VCaP (cell line): Measurements from ENCODE around the gene LY6G5B.

Experiments used
- H3K27ac ChIP-seq: fragments of 450-650 bp; 2 replicates; pipeline ENCODE4 v1.5.1; 2017
- CTCF ChIP-seq: fragments of 450-650 bp; conservative IDR thresholded peaks from 2 replicates; pipeline ENCODE4 v1.5.1; 2017; ENCODE audit warnings: mild to moderate bottlenecking, moderate library complexity

Gene LY6G5B

GRCh38 chr6:31710523-31711219, 40.9 kb downstream of the LY6G5B start:
- no peak overlapping the region for H3K27ac ChIP-seq
- TF ChIP-seq CTCF, result no peak

GRCh38 chr6:31711233-31711632, 41.5 kb downstream of the LY6G5B start:
- H3K27ac ChIP-seq, result no peak overlapping the region
- no peak for TF ChIP-seq CTCF

GRCh38 chr6:31712296-31712695, 42.5 kb downstream of the LY6G5B start:
- no peak overlapping the region for H3K27ac ChIP-seq
- TF ChIP-seq CTCF, result peak; percentile 76

- no peak overlapping the region for H3K27ac ChIP-seq
- TF ChIP-seq CTCF, result no peak
These were observed 43.7 kb downstream of the LY6G5B start for GRCh38 chr6:31713465-31713864.

GRCh38 chr6:31713991-31714684, 44.4 kb downstream of the LY6G5B start:
- TF ChIP-seq CTCF, result no peak
- no peak overlapping the region for H3K27ac ChIP-seq

- no peak for TF ChIP-seq CTCF
- H3K27ac ChIP-seq, result no peak within 1 kb of the TSS
These were observed 45.5 kb downstream of the LY6G5B start, which contains the start of gene LY6G6D for GRCh38 chr6:31715022-31715958. TSS of gene LY6G6D (plus strand) at chr6:31715348. CDS start at chr6:31715356, 8 bp downstream.
